HepG2 (cell line): ENCODE measurements around the gene NME4. TPM values are rescaled to one million over a fixed set of nuclear protein-coding genes. Genes with fewer than 3 reads are reported as not detected.

Experiments used
- ATAC-seq: fragments of 200-7000 bp; cut with Tn5 transposase; 3 replicates; pipeline ENCODE4 v1.9.1; 2020; ENCODE audit warnings: mild to moderate bottlenecking, moderate library complexity
- BruUV-seq: library from RNA; stranded (reverse); fragments of 400-500 nt; replicated peaks from 2 replicates; lab custom pipeline; 2021; lab: Mats Ljungman, UMichigan
- CTCF ChIA-PET: fragments of 300-600 bp; formaldehyde crosslinking; extraction: SDS; loops from one replicate; lab custom pipeline; 2021; ENCODE audit warnings: low total read pairs, inconsistent platforms, low intra/inter-chr PET ratio; lab: Yijun Ruan, JAX
- POLR2A ChIA-PET: fragments of 350-600 bp; sonication (Branson Sonifier 250); formaldehyde crosslinking; loops from one replicate; lab custom pipeline; 2020; ENCODE audit warnings: antibody characterized with exemption, inconsistent platforms; lab: Yijun Ruan, JAX
- DNase-seq: peaks from one replicate; pipeline ENCODE4 v3.0.0-alpha.2; 2015; ENCODE audit warnings: low spot score
- FAIRE-seq: peaks from 3 replicates; lab custom pipeline; 2011; peaks lifted over from hg19 to GRCh38; lab: Jason Lieb, UNC
- H2AFZ ChIP-seq: one replicate; pipeline ENCODE4 v1.6.1; 2011; ENCODE audit warnings: low read length, inconsistent platforms
- H3K27ac ChIP-seq: fragments of 300-600 bp; 3 replicates; pipeline ENCODE4 v1.8.0; 2011; ENCODE audit warnings: mixed run types, mild to moderate bottlenecking, mixed read lengths, low read length, inconsistent platforms; ENCODE audit not compliant: insufficient read depth; ENCODE audit errors: extremely low read length
- H3K27me3 ChIP-seq, 2 experiments: fragments of 200-600 bp in 1 of 2; 2 replicates in 1 of 2; 3 replicates in 1 of 2; pipeline versions ENCODE4 v1.6.0 to v1.8.0; 2011; ENCODE audit warnings: low read length in 2 of 2, mild to moderate bottlenecking in 2 of 2, moderate library complexity in 2 of 2, inconsistent platforms in 1 of 2; ENCODE audit not compliant: insufficient read depth in 2 of 2, control insufficient read depth in 1 of 2
- H3K36me3 ChIP-seq, 2 experiments: fragments of 200-600 bp in 1 of 2; replicated peaks in 1 of 2; 2 replicates in 1 of 2; 3 replicates in 1 of 2; pipeline versions ENCODE4 v1.5.1 to v1.8.0; 2011; ENCODE audit warnings: low read length in 2 of 2, inconsistent platforms in 1 of 2; ENCODE audit not compliant: insufficient read depth in 2 of 2, control insufficient read depth in 1 of 2
- H3K4me1 ChIP-seq: 2 replicates; pipeline ENCODE4 v1.5.1; 2012; ENCODE audit warnings: low read length, inconsistent platforms; ENCODE audit not compliant: insufficient read depth
- H3K4me2 ChIP-seq: 2 replicates; pipeline ENCODE4 v1.6.0; 2011; ENCODE audit warnings: low read depth, low read length, inconsistent platforms
- H3K4me3 ChIP-seq, 3 experiments: fragments of 200-600 bp in 1 of 3; sonication (generic), shearing (Covaris generic) in 1 of 3; replicated peaks in 1 of 3; 2 replicates each; pipeline ENCODE4 v1.5.1; 2011 to 2016; ENCODE audit warnings: low read length in 3 of 3, inconsistent platforms in 2 of 3, low read depth in 2 of 3, mild to moderate bottlenecking in 2 of 3, control low read depth in 1 of 3, mixed read lengths in 1 of 3; ENCODE audit not compliant: insufficient read depth in 1 of 3
- H3K79me2 ChIP-seq: one replicate; pipeline ENCODE4 v1.6.1; 2011; ENCODE audit warnings: low read length, inconsistent platforms; ENCODE audit not compliant: insufficient read depth
- H3K9ac ChIP-seq: 2 replicates; pipeline ENCODE4 v1.6.0; 2011; ENCODE audit warnings: mild to moderate bottlenecking, low read depth, low read length, inconsistent platforms; ENCODE audit not compliant: insufficient read depth
- H3K9me3 ChIP-seq: 2 replicates; pipeline ENCODE4 v1.5.1; 2012; ENCODE audit warnings: mild to moderate bottlenecking, low read length
- H4K20me1 ChIP-seq: 2 replicates; pipeline ENCODE4 v1.6.0; 2011; ENCODE audit warnings: inconsistent platforms, mild to moderate bottlenecking, low read length, moderate library complexity; ENCODE audit not compliant: insufficient read depth
- GABPA ChIP-seq, 2 experiments: IDR thresholded peaks; 2 replicates each; pipeline ENCODE4 v1.6.1; 2011 to 2016; ENCODE audit warnings: low read depth in 2 of 2, low read length in 1 of 2, missing biosample characterization in 1 of 2, missing genetic modification characterization in 1 of 2
- HDAC1 ChIP-seq: sonication (generic); formaldehyde crosslinking; IDR thresholded peaks from 2 replicates; pipeline ENCODE4 v1.5.1; 2020; ENCODE audit warnings: mild to moderate bottlenecking, missing genetic modification reagents
- HNRNPH1 ChIP-seq: fragments of 200-400 bp; formaldehyde crosslinking; optimal IDR thresholded peaks from 2 replicates; pipeline ENCODE3; 2017; ENCODE audit warnings: mild to moderate bottlenecking, low read depth, low read length
- NRL ChIP-seq: sonication (generic); formaldehyde crosslinking; IDR thresholded peaks from 2 replicates; pipeline ENCODE4 v1.5.0; 2020; ENCODE audit warnings: missing genetic modification reagents, mild to moderate bottlenecking, moderate library complexity, borderline replicate concordance
- PHF5A ChIP-seq: IDR thresholded peaks from one replicate; pipeline ENCODE4 v1.6.1; 2018; ENCODE audit warnings: low read depth, missing genetic modification reagents; ENCODE audit not compliant: unreplicated experiment
- SP1 ChIP-seq, 2 experiments: fragments of 450-650 bp in 1 of 2; sonication (generic) in 1 of 2; formaldehyde crosslinking in 1 of 2; IDR thresholded peaks; 2 replicates each; pipeline versions ENCODE4 v1.4.0 to v1.6.1; 2016 to 2020; ENCODE audit warnings: missing genetic modification reagents in 1 of 2
- SSRP1 ChIP-seq: IDR thresholded peaks from 2 replicates; pipeline ENCODE4 v1.6.1; 2016; ENCODE audit warnings: control low read depth
- YEATS4 ChIP-seq: sonication (generic); formaldehyde crosslinking; IDR thresholded peaks from 2 replicates; pipeline ENCODE4 v1.4.0; 2020; ENCODE audit warnings: missing genetic modification reagents, borderline replicate concordance
- ZNF383 ChIP-seq: sonication (generic); formaldehyde crosslinking; IDR thresholded peaks from 2 replicates; pipeline ENCODE4 v1.4.0; 2020; ENCODE audit warnings: missing genetic modification reagents, mild to moderate bottlenecking, borderline replicate concordance
- ZNF563 ChIP-seq: sonication (generic); formaldehyde crosslinking; IDR thresholded peaks from 2 replicates; pipeline ENCODE4 v1.8.0; 2022; ENCODE audit warnings: mild to moderate bottlenecking, moderate library complexity, missing genetic modification reagents
- ZNF749 ChIP-seq: sonication (generic); formaldehyde crosslinking; IDR thresholded peaks from 2 replicates; pipeline ENCODE4 v1.8.0; 2022; ENCODE audit warnings: mild to moderate bottlenecking, missing genetic modification reagents, moderate library complexity, borderline replicate concordance
- ZNF883 ChIP-seq: sonication (generic); formaldehyde crosslinking; IDR thresholded peaks from 2 replicates; pipeline ENCODE4 v1.5.1; 2020; ENCODE audit warnings: mild to moderate bottlenecking, missing genetic modification reagents; ENCODE audit errors: not compliant biosample characterization
- WGBS: methylation state at CpG from one replicate; pipeline ENCODE4 v1.1.6; 2017; ENCODE audit warnings: low lambda C conversion rate; 5-methylcytosine and 5-hydroxymethylcytosine counted together
- in situ Hi-C: cut with HindIII; loops from 2 replicates; pipeline ENCODE4 v1.10.0; 2017; ENCODE audit warnings: low pct_unique_long_range_greater_than_20kb; ENCODE audit not compliant: extremely low pct_ligation_motif_present
- intact Hi-C: fragments of 100-400 bp; cut with micrococcal nuclease; formaldehyde crosslinking; loops from one replicate; pipeline ENCODE4 v1.10.0; 2022; ENCODE audit not compliant: unreplicated experiment
- polyA plus RNA-seq, 8 experiments: library from polyadenylated mRNA; depleted of rRNA in 3 of 8; stranded (reverse) in 7 of 8; unstranded in 1 of 8; fragments of >200 nt; fragmentation: Illumina TruSeq in 4 of 8; extraction: Trizol in 4 of 8; gene quantifications; 2 replicates each; pipeline versions ENCODE4 v1.2.1 to v1.2.3, GENCODE V29; 2011 to 2016; ENCODE audit warnings: low read depth in 4 of 8, missing spikeins in 1 of 8, mixed read lengths in 1 of 8; ENCODE audit not compliant: insufficient read depth in 1 of 8
- total RNA-seq, 5 experiments: library from RNA; depleted of rRNA; stranded (reverse); fragments of >200 nt; fragmentation: Illumina TruSeq; extraction: Trizol; gene quantifications; 2 replicates each; pipeline ENCODE4 v1.2.3, GENCODE V29; 2016; ENCODE audit warnings: low read depth in 1 of 5
- TF ChIP-seq, protein P1 (sequence below): sonication (generic); formaldehyde crosslinking; IDR thresholded peaks from 2 replicates; pipeline ENCODE4 v1.4.0; 2020; ENCODE audit warnings: missing genetic modification reagents
- TF ChIP-seq, protein P2 (sequence below): sonication (generic); formaldehyde crosslinking; IDR thresholded peaks from 2 replicates; pipeline ENCODE4 v1.5.1; 2020; ENCODE audit warnings: mild to moderate bottlenecking, missing genetic modification reagents, moderate library complexity
- TF ChIP-seq, protein P3 (sequence below): sonication (generic); formaldehyde crosslinking; IDR thresholded peaks from 2 replicates; pipeline ENCODE4 v1.4.0; 2020; ENCODE audit warnings: missing genetic modification reagents

The NME4 gene
- total and polyA plus RNA-seq, 2 of the 13 experiments (the other 11 are each of a cell fraction or from before 2014, with no cell fraction given): 121 to 263 TPM

DNA sequence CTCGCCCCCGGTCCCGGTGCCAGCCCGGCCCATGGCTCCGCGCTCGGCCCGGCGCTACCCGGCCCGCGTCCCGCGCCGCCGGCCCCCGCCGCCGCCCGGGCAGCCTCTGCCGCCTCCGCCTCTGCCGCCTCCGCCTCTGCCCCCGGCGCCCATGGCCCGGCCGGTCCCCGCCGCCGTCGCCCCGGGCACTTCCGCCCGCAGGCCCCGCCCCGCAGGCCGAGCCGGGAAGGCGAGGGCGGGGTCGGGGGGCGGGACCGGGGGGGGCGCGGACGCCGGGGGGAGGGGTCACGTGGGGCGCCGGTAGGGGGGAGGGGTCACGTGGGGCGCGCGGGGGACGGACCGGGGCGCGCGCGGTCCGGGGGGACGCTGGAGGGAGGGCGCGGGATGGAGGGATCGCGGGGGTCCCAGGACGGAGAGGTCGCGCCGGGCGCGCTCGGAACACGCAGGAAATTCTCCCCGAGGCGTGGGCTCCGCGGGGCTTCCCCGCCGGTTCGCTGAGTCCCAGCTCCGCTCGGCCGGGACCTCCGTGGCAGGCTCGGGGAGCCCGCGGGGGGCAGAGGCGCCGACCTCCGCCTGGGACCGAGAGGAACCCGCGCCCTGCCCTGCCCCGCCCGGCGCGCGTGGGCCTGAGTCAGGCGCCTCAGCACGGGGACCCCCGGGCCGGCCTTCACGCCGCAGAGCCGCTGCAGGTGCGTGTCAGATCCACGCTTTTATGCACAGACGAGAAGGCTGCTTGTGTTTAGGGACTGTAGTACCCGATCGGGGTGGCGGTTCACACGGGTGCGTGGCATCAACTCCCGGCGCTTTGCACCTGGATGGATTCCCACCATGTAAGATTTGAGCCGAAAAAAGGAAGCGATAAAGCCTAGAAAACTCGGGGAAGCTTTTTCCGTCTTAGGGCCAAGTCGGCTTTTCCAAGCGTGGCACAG, 14.9 kb upstream of the NME4 start, which contains the start of gene PGAP6:
PGAP6 (minus strand) TSS at position 190 of the 929 bp plus-strand sequence; CDS start at position 33, 157 bp downstream.
- in situ Hi-C loops (no loop called here), intact Hi-C loops (no loop called here)
- ChIA-PET POLR2A (interaction anchor here (1.1 to 5.9 kb wide), 6 partner anchors 12 to 120 kb away, joined by 3 to 27 read pairs (median 4); partner anchors contain the start of genes AXIN1, DECR2 and MRPL28), CTCF (no interaction called here)
- no peak for DNase-seq
- H3K36me3 ChIP-seq: peaks cover 1 to 2% of the 10 kb centered on the region in 2 experiments; a peak in 2 of 5 replicates
- no peak within 1 kb of the TSS for H2AFZ ChIP-seq
- 20% methylated on average over 10 of the region's 123 CpGs for whole genome bisulfite sequencing
- peak within 1 kb of the TSS; percentile 99 for H3K4me2 ChIP-seq
- peaks cover 38% of the 10 kb centered on the region for H3K4me1 ChIP-seq
- ATAC-seq: no peak; the same call in 2 of the 3 replicates
- BruUV-seq: TSS peak; percentile 79
- peak within 1 kb of the TSS; percentile 85 for H3K9ac ChIP-seq
- H3K9me3 ChIP-seq: no peaks in the 10 kb centered on the region
- H3K79me2 ChIP-seq: peaks cover 16% of the 10 kb centered on the region
- H3K27me3 ChIP-seq: no peaks in the 10 kb centered on the region
- no peaks in the 10 kb centered on the region for H4K20me1 ChIP-seq
- H3K4me3 ChIP-seq: peak within 1 kb of the TSS; percentile 87 to 94 (median 93)
- H3K27ac ChIP-seq: peak within 1 kb of the TSS; percentile 68
- no peak for FAIRE-seq
- TF ChIP-seq HNRNPH1: peak; percentile 53
- TF ChIP-seq, protein P1, sequence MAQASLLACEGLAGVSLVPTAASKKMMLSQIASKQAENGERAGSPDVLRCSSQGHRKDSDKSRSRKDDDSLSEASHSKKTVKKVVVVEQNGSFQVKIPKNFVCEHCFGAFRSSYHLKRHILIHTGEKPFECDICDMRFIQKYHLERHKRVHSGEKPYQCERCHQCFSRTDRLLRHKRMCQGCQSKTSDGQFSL (CRISPR knock-in tag): peak; percentile 38
- peak; percentile 40; the same call in 1 of the 2 replicates for TF ChIP-seq YEATS4 (CRISPR knock-in tag)
- TF ChIP-seq ZNF883 (CRISPR knock-in tag): no peak
- TF ChIP-seq ZNF749 (CRISPR knock-in tag): no peak
- TF ChIP-seq, protein P2, sequence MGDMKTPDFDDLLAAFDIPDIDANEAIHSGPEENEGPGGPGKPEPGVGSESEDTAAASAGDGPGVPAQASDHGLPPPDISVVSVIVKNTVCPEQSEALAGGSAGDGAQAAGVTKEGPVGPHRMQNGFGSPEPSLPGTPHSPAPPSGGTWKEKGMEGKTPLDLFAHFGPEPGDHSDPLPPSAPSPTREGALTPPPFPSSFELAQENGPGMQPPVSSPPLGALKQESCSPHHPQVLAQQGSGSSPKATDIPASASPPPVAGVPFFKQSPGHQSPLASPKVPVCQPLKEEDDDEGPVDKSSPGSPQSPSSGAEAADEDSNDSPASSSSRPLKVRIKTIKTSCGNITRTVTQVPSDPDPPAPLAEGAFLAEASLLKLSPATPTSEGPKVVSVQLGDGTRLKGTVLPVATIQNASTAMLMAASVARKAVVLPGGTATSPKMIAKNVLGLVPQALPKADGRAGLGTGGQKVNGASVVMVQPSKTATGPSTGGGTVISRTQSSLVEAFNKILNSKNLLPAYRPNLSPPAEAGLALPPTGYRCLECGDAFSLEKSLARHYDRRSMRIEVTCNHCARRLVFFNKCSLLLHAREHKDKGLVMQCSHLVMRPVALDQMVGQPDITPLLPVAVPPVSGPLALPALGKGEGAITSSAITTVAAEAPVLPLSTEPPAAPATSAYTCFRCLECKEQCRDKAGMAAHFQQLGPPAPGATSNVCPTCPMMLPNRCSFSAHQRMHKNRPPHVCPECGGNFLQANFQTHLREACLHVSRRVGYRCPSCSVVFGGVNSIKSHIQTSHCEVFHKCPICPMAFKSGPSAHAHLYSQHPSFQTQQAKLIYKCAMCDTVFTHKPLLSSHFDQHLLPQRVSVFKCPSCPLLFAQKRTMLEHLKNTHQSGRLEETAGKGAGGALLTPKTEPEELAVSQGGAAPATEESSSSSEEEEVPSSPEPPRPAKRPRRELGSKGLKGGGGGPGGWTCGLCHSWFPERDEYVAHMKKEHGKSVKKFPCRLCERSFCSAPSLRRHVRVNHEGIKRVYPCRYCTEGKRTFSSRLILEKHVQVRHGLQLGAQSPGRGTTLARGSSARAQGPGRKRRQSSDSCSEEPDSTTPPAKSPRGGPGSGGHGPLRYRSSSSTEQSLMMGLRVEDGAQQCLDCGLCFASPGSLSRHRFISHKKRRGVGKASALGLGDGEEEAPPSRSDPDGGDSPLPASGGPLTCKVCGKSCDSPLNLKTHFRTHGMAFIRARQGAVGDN: peak; percentile 51
- TF ChIP-seq SP1 (IDR thresholded peaks at IDR 0.05): no peak
- 0 out of 2 replicates have a peak, but pooled peaks have one; percentile 26 for TF ChIP-seq SP1 (CRISPR knock-in tag; IDR thresholded peaks at IDR 0.05)
- TF ChIP-seq, protein P3, sequence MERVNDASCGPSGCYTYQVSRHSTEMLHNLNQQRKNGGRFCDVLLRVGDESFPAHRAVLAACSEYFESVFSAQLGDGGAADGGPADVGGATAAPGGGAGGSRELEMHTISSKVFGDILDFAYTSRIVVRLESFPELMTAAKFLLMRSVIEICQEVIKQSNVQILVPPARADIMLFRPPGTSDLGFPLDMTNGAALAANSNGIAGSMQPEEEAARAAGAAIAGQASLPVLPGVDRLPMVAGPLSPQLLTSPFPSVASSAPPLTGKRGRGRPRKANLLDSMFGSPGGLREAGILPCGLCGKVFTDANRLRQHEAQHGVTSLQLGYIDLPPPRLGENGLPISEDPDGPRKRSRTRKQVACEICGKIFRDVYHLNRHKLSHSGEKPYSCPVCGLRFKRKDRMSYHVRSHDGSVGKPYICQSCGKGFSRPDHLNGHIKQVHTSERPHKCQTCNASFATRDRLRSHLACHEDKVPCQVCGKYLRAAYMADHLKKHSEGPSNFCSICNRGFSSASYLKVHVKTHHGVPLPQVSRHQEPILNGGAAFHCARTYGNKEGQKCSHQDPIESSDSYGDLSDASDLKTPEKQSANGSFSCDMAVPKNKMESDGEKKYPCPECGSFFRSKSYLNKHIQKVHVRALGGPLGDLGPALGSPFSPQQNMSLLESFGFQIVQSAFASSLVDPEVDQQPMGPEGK (CRISPR knock-in tag): peak; percentile 54; the same call in 1 of the 2 replicates
- TF ChIP-seq SSRP1 (CRISPR knock-in tag): no peak
- no peak for TF ChIP-seq ZNF383 (CRISPR knock-in tag)
- TF ChIP-seq NRL (CRISPR knock-in tag): 0 out of 2 replicates have a peak, but pooled peaks have one; percentile 55
- peak; percentile 64 for TF ChIP-seq GABPA (IDR thresholded peaks at IDR 0.05; ENCODE audit: low read depth, low read length)
- no peak for TF ChIP-seq GABPA (CRISPR knock-in tag; IDR thresholded peaks at IDR 0.05; ENCODE audit: low read depth)
- TF ChIP-seq ZNF563 (CRISPR knock-in tag): 0 out of 2 replicates have a peak, but pooled peaks have one; percentile 37
- no peak for TF ChIP-seq PHF5A
- 0 out of 2 replicates have a peak, but pooled peaks have one; percentile 17 for TF ChIP-seq HDAC1 (CRISPR knock-in tag)
